ENCODE data around the gene ADGRL3. TPM values are rescaled to one million over a fixed set of nuclear protein-coding genes. Genes with fewer than 3 reads are reported as not detected.

ADGRL3 gene
- total and polyA plus RNA-seq, 2 donors (not counting 1 experiment from before 2014, with no cell fraction given), result not detected

DNA sequence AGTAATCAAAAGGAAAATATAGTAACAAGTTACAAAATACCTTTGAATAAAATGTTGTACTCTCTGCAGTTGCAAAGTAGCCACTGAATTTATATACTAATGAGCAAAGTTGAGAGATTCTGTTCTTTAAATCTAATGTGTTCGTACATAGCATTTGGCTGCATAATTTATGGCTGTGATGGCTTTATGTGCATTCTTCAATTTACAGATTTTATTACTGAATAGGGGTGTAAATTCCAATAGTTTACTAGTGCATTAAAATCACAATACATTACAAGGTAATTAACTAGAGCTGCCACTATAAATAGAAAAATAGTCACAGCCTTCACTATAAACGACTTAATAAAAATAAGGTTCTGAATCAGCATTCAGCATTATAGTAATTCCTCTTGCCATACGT is 620.0 kb downstream of the ADGRL3 start:
- no peak for ATAC-seq (ENCODE audit: low read depth)
- H3K27ac Mint-ChIP-seq, result no peak overlapping the region
- POLR2A ChIA-PET, result no interaction called here
- H3K27me3 Mint-ChIP-seq, result no peaks in the 10 kb centered on the region
- CTCF ChIA-PET, result no interaction called here
- no peak overlapping the region for H3K27ac ChIP-seq (ENCODE audit: low read length in 2 of 2)
- intact Hi-C loops (cut with micrococcal nuclease), result no loop called here
- H3K9me3 Mint-ChIP-seq (ENCODE audit: insufficient read depth), result peaks cover 3% of the 10 kb centered on the region
- H4K20me1 ChIP-seq (ENCODE audit: control insufficient read depth, insufficient read depth, low read length, poor library complexity, severe bottlenecking), result no peaks in the 10 kb centered on the region
- H3K9ac ChIP-seq (ENCODE audit: low read length), result no peak overlapping the region
- TF ChIP-seq EZH2 (IDR thresholded peaks at IDR 0.05; ENCODE audit: borderline replicate concordance, insufficient read depth, low read depth, low read length, poor library complexity, severe bottlenecking), result no peak
- TF ChIP-seq, protein P1, sequence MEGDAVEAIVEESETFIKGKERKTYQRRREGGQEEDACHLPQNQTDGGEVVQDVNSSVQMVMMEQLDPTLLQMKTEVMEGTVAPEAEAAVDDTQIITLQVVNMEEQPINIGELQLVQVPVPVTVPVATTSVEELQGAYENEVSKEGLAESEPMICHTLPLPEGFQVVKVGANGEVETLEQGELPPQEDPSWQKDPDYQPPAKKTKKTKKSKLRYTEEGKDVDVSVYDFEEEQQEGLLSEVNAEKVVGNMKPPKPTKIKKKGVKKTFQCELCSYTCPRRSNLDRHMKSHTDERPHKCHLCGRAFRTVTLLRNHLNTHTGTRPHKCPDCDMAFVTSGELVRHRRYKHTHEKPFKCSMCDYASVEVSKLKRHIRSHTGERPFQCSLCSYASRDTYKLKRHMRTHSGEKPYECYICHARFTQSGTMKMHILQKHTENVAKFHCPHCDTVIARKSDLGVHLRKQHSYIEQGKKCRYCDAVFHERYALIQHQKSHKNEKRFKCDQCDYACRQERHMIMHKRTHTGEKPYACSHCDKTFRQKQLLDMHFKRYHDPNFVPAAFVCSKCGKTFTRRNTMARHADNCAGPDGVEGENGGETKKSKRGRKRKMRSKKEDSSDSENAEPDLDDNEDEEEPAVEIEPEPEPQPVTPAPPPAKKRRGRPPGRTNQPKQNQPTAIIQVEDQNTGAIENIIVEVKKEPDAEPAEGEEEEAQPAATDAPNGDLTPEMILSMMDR (IDR thresholded peaks at IDR 0.05), result no peak
- WGBS (ENCODE audit: insufficient coverage), result no CpG with 5 or more reads among the region's 3 CpGs
- no peak overlapping the region for H2AFZ ChIP-seq (ENCODE audit: insufficient read depth, low read depth, low read length, poor library complexity, severe bottlenecking)
- no peaks in the 10 kb centered on the region for H3K4me1 ChIP-seq (ENCODE audit: control insufficient read depth in 2 of 2, insufficient read depth in 2 of 2, low read length in 2 of 2)
- H3K4me2 ChIP-seq (replicated peaks; ENCODE audit: low read depth, low read length, poor library complexity, severe bottlenecking), result no peak overlapping the region
- peaks cover 1 to 13% (median 3%) of the 10 kb centered on the region in 3 donors for H3K9me3 ChIP-seq (ENCODE audit: control extremely low read depth in 1 of 3, control insufficient read depth in 2 of 3, insufficient read depth in 1 of 3, low read length in 2 of 3)
- no peaks in the 10 kb centered on the region for H3K4me1 Mint-ChIP-seq
- no peak for DNase-seq
- no peaks in the 10 kb centered on the region for H3K27me3 ChIP-seq (replicated peaks in 1 of 4; ENCODE audit: control extremely low read depth in 1 of 4, control insufficient read depth in 3 of 4, insufficient read depth in 4 of 4, low read length in 3 of 4)
- H3K4me3 Mint-ChIP-seq, result no peak overlapping the region
- H3K36me3 ChIP-seq (replicated peaks in 1 of 2; ENCODE audit: control extremely low read depth in 1 of 2, control insufficient read depth in 1 of 2, extremely low read depth in 1 of 2, insufficient read depth in 2 of 2, low read length in 1 of 2), result no peaks in the 10 kb centered on the region
- H3K79me2 ChIP-seq (ENCODE audit: control insufficient read depth, insufficient read depth, low read length), result no peaks in the 10 kb centered on the region
- H3K4me3 ChIP-seq (ENCODE audit: control extremely low read depth in 1 of 5, extremely low read depth in 1 of 5, insufficient read depth in 1 of 5, low read depth in 2 of 5, low read length in 4 of 5), result no peak overlapping the region

DNA sequence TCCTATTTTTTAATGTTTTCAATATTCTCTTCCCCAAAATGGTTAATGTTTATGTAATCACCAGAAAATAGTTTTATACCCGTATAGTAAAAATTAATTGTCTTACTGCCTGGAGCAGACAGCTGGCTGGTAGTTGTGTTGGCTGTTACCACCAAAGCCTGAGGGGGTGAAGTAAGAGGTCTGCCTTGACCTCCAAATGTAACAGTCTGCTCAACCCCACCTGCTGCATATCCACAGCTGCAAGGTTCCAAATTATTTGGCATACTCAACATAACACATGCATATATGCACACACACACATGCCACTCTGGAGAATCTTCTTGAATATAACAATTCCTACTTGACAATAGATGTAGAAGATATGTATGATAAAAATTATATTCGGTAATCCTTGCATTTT is 624.3 kb downstream of the ADGRL3 start:
- Histone ChIP-seq H3K4me3 (ENCODE audit: control extremely low read depth in 1 of 5, extremely low read depth in 1 of 5, insufficient read depth in 1 of 5, low read depth in 2 of 5, low read length in 4 of 5) (no peak overlapping the region), H2AFZ (ENCODE audit: insufficient read depth, low read depth, low read length, poor library complexity, severe bottlenecking) (no peak overlapping the region), H3K27ac (ENCODE audit: low read length in 2 of 2) (no peak overlapping the region), H3K36me3 (replicated peaks in 1 of 2; ENCODE audit: control extremely low read depth in 1 of 2, control insufficient read depth in 1 of 2, extremely low read depth in 1 of 2, insufficient read depth in 2 of 2, low read length in 1 of 2) (no peaks in the 10 kb centered on the region), H3K27me3 (replicated peaks in 1 of 4; ENCODE audit: control extremely low read depth in 1 of 4, control insufficient read depth in 3 of 4, insufficient read depth in 4 of 4, low read length in 3 of 4) (no peaks in the 10 kb centered on the region), H3K4me2 (replicated peaks; ENCODE audit: low read depth, low read length, poor library complexity, severe bottlenecking) (no peak overlapping the region), H3K9ac (ENCODE audit: low read length) (no peak overlapping the region), H3K79me2 (ENCODE audit: control insufficient read depth, insufficient read depth, low read length) (no peaks in the 10 kb centered on the region), H3K9me3 (ENCODE audit: control extremely low read depth in 1 of 3, control insufficient read depth in 2 of 3, insufficient read depth in 1 of 3, low read length in 2 of 3) (peaks cover 0 to 1% (median 0%) of the 10 kb centered on the region in 3 donors), H3K4me1 (ENCODE audit: control insufficient read depth in 2 of 2, insufficient read depth in 2 of 2, low read length in 2 of 2) (no peaks in the 10 kb centered on the region), H4K20me1 (ENCODE audit: control insufficient read depth, insufficient read depth, low read length, poor library complexity, severe bottlenecking) (no peaks in the 10 kb centered on the region)
- intact Hi-C loops (cut with micrococcal nuclease), result no loop called here
- Mint-ChIP-seq H3K4me3 (no peak overlapping the region), H3K4me1 (no peaks in the 10 kb centered on the region), H3K9me3 (ENCODE audit: insufficient read depth) (no peaks in the 10 kb centered on the region), H3K27ac (no peak overlapping the region), H3K27me3 (no peaks in the 10 kb centered on the region)
- ATAC-seq (ENCODE audit: low read depth) (no peak), DNase-seq (no peak)
- TF ChIP-seq EZH2 (IDR thresholded peaks at IDR 0.05; ENCODE audit: borderline replicate concordance, insufficient read depth, low read depth, low read length, poor library complexity, severe bottlenecking), result no peak
- TF ChIP-seq, protein P1 (IDR thresholded peaks at IDR 0.05), result no peak
- WGBS (ENCODE audit: insufficient coverage), result no CpG with 5 or more reads among the region's 2 CpGs
- ChIA-PET CTCF (no interaction called here), POLR2A (no interaction called here)

Data from B cell (primary cell).